WTC11 (cell line): ENCODE results near the gene CD4.

ENCODE experiments used
- CTCF ChIP-seq: fragments of 200-600 bp; IDR thresholded peaks from 2 replicates; pipeline ENCODE4 v1.8.0; 2022; ENCODE audit warnings: antibody characterized with exemption
- E2F4 ChIP-seq: sonication (generic); formaldehyde crosslinking; IDR thresholded peaks from 2 replicates; pipeline ENCODE4 v1.8.1; 2022; ENCODE audit warnings: low read depth, mild to moderate bottlenecking, moderate library complexity, missing genetic modification reagents, borderline replicate concordance
- FOXP1 ChIP-seq: sonication (generic); formaldehyde crosslinking; IDR thresholded peaks from 2 replicates; pipeline ENCODE4 v1.8.0; 2022; ENCODE audit warnings: missing genetic modification reagents, mild to moderate bottlenecking, moderate library complexity, borderline replicate concordance
- JUN ChIP-seq: sonication (generic); formaldehyde crosslinking; IDR thresholded peaks from 2 replicates; pipeline ENCODE4 v1.8.0; 2023; ENCODE audit warnings: mild to moderate bottlenecking, missing genetic modification reagents
- NFYB ChIP-seq: sonication (generic); formaldehyde crosslinking; conservative IDR thresholded peaks from 2 replicates; pipeline ENCODE4 v1.8.0; 2022; ENCODE audit warnings: low read depth, missing genetic modification reagents
- NR2C2 ChIP-seq: sonication (generic); formaldehyde crosslinking; IDR thresholded peaks from 2 replicates; pipeline ENCODE4 v1.8.0; 2022; ENCODE audit warnings: mild to moderate bottlenecking, missing genetic modification reagents
- ZBTB21 ChIP-seq: sonication (generic); formaldehyde crosslinking; IDR thresholded peaks from 2 replicates; pipeline ENCODE4 v1.8.1; 2023; ENCODE audit warnings: mild to moderate bottlenecking, missing genetic modification reagents, borderline replicate concordance
- ZNF232 ChIP-seq: sonication (generic); formaldehyde crosslinking; IDR thresholded peaks from 2 replicates; pipeline ENCODE4 v1.8.0; 2022; ENCODE audit warnings: mild to moderate bottlenecking, missing genetic modification reagents

GRCh38 chr12:6778217-6778573, 11.1 kb upstream of the CD4 start:
- TF ChIP-seq JUN (CRISPR knock-in tag) (no peak), E2F4 (CRISPR knock-in tag) (no peak), CTCF (no peak), NR2C2 (CRISPR knock-in tag) (no peak), NFYB (no peak), FOXP1 (CRISPR knock-in tag) (no peak), ZNF232 (CRISPR knock-in tag) (no peak), ZBTB21 (no peak)
